Measurements from ENCODE around the gene AUTS2. TPM values are rescaled to one million over a fixed set of nuclear protein-coding genes. Genes with fewer than 3 reads are reported as not detected.

AUTS2 gene
- total and polyA plus RNA-seq, 2 of the 8 experiments (the other 6 are each of a cell fraction or from before 2014, with no cell fraction given) = 25.9 to 101 TPM

- Histone ChIP-seq H3K9me3 (ENCODE audit: insufficient read depth in 2 of 2, low read depth in 1 of 2, low read length in 1 of 2) (no peaks in the 10 kb centered on the region), H3K23me2 (ENCODE audit: low read depth, low read length) (no peaks in the 10 kb centered on the region), H3K4me2 (ENCODE audit: insufficient read depth in 1 of 2, low read depth in 2 of 2, low read length in 2 of 2) (no peak overlapping the region), H4K8ac (ENCODE audit: extremely low read depth, insufficient read depth, low read length) (no peak overlapping the region), H3K4me1 (replicated peaks in 1 of 4; ENCODE audit: control insufficient read depth in 3 of 4, insufficient read depth in 4 of 4, low read length in 3 of 4) (no peaks in the 10 kb centered on the region), H3K56ac (replicated peaks; ENCODE audit: insufficient read length, low read depth, low read length) (no peak overlapping the region), H4K91ac (replicated peaks; ENCODE audit: insufficient read length, low read length) (no peak overlapping the region), H3K18ac (ENCODE audit: extremely low read depth, low read length) (no peak overlapping the region), H3K4ac (replicated peaks; ENCODE audit: insufficient read length, low read depth, low read length) (no peak overlapping the region), H3K4me3 (ENCODE audit: extremely low read depth in 1 of 4, insufficient read depth in 2 of 4, low read depth in 3 of 4, low read length in 4 of 4) (no peak overlapping the region), H3K27ac (ENCODE audit: low read depth, low read length) (no peak overlapping the region), H2BK15ac (ENCODE audit: low read length) (no peak overlapping the region), H3K9ac (replicated peaks in 1 of 4; ENCODE audit: extremely low read depth in 1 of 4, low read depth in 3 of 4, low read length in 3 of 4) (no peak overlapping the region), H4K5ac (ENCODE audit: insufficient read length, low read depth, low read length) (no peak overlapping the region), H3K79me2 (ENCODE audit: control insufficient read depth in 1 of 2, insufficient read depth in 2 of 2, low read length in 2 of 2) (no peaks in the 10 kb centered on the region), H3K36me3 (ENCODE audit: control insufficient read depth in 2 of 4, insufficient read depth in 4 of 4, low read length in 3 of 4) (no peaks in the 10 kb centered on the region), H2BK120ac (replicated peaks; ENCODE audit: low read depth, low read length) (no peak overlapping the region), H3K79me1 (ENCODE audit: low read depth, low read length) (no peaks in the 10 kb centered on the region), H2BK5ac (ENCODE audit: low read depth, low read length) (no peak overlapping the region), H2AFZ (ENCODE audit: low read length) (no peak overlapping the region), H3K23ac (ENCODE audit: insufficient read length) (no peak overlapping the region), H4K20me1 (replicated peaks in 1 of 2; ENCODE audit: control insufficient read depth in 1 of 2, insufficient read depth in 2 of 2, low read length in 2 of 2) (no peaks in the 10 kb centered on the region), H2AK5ac (ENCODE audit: low read depth, low read length) (no peak overlapping the region), H2BK12ac (ENCODE audit: low read depth, low read length) (no peak overlapping the region), H3K27me3 (replicated peaks in 1 of 4; ENCODE audit: control insufficient read depth in 3 of 4, extremely low read depth in 1 of 4, insufficient read depth in 3 of 4, low read length in 3 of 4) (no peaks in the 10 kb centered on the region), H2BK20ac (ENCODE audit: low read length) (no peak overlapping the region), H3K14ac (ENCODE audit: insufficient read length) (no peak overlapping the region)
- ChIA-PET POLR2A (ENCODE audit: partially characterized antibody) (interaction anchor here (1.3 kb wide), 1 partner anchor 20 kb away, joined by 4 read pairs; no protein-coding TSS in a partner anchor), CTCF (ENCODE audit: partially characterized antibody) (interaction anchor here (1.4 kb wide), 1 partner anchor 135 kb away, joined by 8 read pairs; no protein-coding TSS in a partner anchor)
- DNase-seq (ENCODE audit: low read depth in 1 of 2, low spot score in 2 of 2) (no peak), FAIRE-seq (no peak)
- TF ChIP-seq EP300 (IDR thresholded peaks at IDR 0.05; ENCODE audit: borderline replicate concordance in 1 of 2, low read depth in 2 of 2, low read length in 2 of 2) = no peak
- TF ChIP-seq SIRT6 (IDR thresholded peaks at IDR 0.05; ENCODE audit: low read length) = no peak
- TF ChIP-seq SIN3A (conservative IDR thresholded peaks at IDR 0.05 in 1 of 2, IDR thresholded peaks at IDR 0.05 in 1 of 2; ENCODE audit: low read depth in 1 of 2, low read length in 2 of 2) = no peak
- TF ChIP-seq BACH1 (IDR thresholded peaks at IDR 0.05; ENCODE audit: low read length) = no peak
- WGBS, 2 experiments (ENCODE audit: extremely low coverage in 1 of 2, insufficient coverage in 1 of 2, insufficient read length in 1 of 2, insufficient replicate concordance in 2 of 2, low coverage in 1 of 2, low lambda C conversion rate in 2 of 2, missing lambda C conversion rate in 1 of 2) = 91% methylated on average over 2 of the region's 2 CpGs; no CpG with 5 or more reads in 1 of the 2 experiments
Observed at GRCh38 chr7:70563960-70564359, 965.7 kb downstream of the AUTS2 start.
